Bronchial epithelial cell (primary cell): ENCODE results near the gene AMPD3. TPM values are rescaled to one million over a fixed set of nuclear protein-coding genes. Genes with fewer than 3 reads are reported as not detected.

Experiments used
- DNase-seq: peaks from one replicate; pipeline ENCODE4 v3.0.0-alpha.2; 2010; ENCODE audit warnings: low read depth
- FAIRE-seq: peaks from 2 replicates; lab custom pipeline; 2011; peaks lifted over from hg19 to GRCh38; lab: Jason Lieb, UNC
- H3K27me3 ChIP-seq: 2 replicates; pipeline ENCODE4 v1.5.1; 2011; ENCODE audit warnings: low read length; ENCODE audit not compliant: control insufficient read depth, insufficient read depth
- H3K36me3 ChIP-seq: 2 replicates; pipeline ENCODE4 v1.5.1; 2011; ENCODE audit warnings: low read length; ENCODE audit not compliant: control insufficient read depth, insufficient read depth
- H3K4me3 ChIP-seq: 2 replicates; pipeline ENCODE4 v1.5.1; 2011; ENCODE audit warnings: mild to moderate bottlenecking, low read depth, low read length, control low read depth
- total RNA-seq: library from RNA; depleted of rRNA; stranded (reverse); fragments of >200 nt; gene quantifications from 2 replicates; pipeline ENCODE4 v1.2.1, GENCODE V29; 2014
- TF ChIP-seq, protein P1 (sequence below): IDR thresholded peaks from 2 replicates; pipeline ENCODE4 v1.5.1; 2011; ENCODE audit warnings: mild to moderate bottlenecking, moderate library complexity, low read length, control low read depth, inconsistent platforms; ENCODE audit not compliant: insufficient read depth, severe bottlenecking

The AMPD3 gene
- total RNA-seq, 1 donor from 2014 or later: 5.3 TPM

DNA sequence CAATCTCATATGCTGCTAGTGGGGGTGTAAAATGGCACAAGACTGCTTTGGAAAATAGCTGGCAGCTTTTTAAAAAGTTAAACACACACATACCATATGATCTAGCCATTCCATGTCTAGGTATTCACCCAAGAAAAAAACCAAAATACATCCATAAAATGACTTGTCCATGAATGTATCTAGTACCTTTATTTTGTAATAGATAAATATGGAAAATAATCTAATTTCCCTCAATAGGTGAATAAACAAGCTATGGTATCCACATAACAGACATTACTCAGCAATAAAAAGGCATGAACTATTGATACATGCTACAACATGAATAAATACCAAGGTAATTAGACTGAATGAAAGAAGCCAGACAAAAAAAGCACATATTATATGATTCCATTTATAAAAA, 63.1 kb downstream of the AMPD3 start:
- H3K36me3 ChIP-seq: no peaks in the 10 kb centered on the region
- peak; percentile 95 for DNase-seq

DNA sequence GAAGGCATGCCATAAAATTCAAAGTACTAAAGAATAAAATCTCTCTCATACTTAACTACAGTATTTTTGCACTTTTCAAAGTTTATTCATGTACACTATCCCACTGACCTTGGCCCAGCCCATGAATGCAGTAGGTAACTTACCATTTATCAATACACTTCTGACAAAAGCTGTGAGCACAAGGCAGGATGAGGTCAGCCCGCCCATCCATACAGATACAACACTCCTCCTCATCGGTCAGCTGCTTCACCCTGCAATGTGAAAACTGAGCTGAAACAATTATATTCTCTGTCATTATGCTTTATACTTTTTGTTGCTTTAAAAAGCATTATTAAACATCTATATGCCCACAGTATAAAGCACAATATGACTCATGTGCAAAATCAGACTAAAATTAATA, 63.8 kb downstream of the AMPD3 start:
- Histone ChIP-seq H3K36me3 (no peaks in the 10 kb centered on the region), H3K4me3 (no peak overlapping the region), H3K27me3 (no peaks in the 10 kb centered on the region)
- no peak for FAIRE-seq
- no peak for DNase-seq
- TF ChIP-seq, protein P1, sequence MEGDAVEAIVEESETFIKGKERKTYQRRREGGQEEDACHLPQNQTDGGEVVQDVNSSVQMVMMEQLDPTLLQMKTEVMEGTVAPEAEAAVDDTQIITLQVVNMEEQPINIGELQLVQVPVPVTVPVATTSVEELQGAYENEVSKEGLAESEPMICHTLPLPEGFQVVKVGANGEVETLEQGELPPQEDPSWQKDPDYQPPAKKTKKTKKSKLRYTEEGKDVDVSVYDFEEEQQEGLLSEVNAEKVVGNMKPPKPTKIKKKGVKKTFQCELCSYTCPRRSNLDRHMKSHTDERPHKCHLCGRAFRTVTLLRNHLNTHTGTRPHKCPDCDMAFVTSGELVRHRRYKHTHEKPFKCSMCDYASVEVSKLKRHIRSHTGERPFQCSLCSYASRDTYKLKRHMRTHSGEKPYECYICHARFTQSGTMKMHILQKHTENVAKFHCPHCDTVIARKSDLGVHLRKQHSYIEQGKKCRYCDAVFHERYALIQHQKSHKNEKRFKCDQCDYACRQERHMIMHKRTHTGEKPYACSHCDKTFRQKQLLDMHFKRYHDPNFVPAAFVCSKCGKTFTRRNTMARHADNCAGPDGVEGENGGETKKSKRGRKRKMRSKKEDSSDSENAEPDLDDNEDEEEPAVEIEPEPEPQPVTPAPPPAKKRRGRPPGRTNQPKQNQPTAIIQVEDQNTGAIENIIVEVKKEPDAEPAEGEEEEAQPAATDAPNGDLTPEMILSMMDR: no peak

More for the DNA sequence above, 63.1 kb downstream of the AMPD3 start:
- Histone ChIP-seq H3K27me3 (no peaks in the 10 kb centered on the region), H3K4me3 (no peak overlapping the region)
- TF ChIP-seq, protein P1: no peak
- no peak for FAIRE-seq

DNA sequence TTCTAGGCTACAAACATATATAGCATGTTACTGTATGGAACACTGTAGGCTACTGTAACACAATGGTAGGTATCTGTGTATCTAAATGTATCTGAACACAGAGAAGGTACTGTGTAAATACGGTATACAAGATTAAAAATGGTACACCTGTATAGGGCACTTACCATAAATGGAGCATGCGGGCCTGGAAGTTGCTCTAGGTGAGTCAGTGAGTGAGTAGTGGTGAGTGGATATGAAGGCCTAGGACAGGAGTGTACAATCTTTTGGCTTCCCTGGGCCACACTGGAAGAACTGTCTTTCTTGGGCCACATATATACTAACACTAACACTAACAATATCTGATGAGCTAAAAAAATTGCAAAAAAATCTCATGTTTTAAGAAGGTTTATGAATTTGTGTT, 64.6 kb downstream of the AMPD3 start:
- FAIRE-seq: no peak
- H3K27me3 ChIP-seq: no peaks in the 10 kb centered on the region
- no peak overlapping the region for H3K4me3 ChIP-seq
- TF ChIP-seq, protein P1: no peak
- DNase-seq: peak; percentile 75
- no peaks in the 10 kb centered on the region for H3K36me3 ChIP-seq

DNA sequence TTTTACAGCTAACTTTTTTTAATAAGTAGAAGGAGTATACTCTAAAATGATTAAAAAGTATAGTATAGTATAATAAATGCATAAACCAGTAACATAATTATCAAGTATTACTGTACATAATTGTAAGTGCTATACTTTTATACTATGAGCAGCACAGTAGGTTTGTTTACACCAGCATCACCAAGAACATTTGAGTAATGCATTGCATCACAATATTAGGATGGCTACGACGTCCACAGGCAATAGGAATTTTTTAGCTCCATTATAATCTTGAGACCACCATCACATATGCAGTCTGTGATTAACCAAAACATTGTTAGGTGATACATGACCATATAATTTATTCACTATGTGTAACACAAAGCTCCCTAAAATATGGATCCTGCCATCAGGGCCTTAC, 65.5 kb downstream of the AMPD3 start:
- DNase-seq (no peak), FAIRE-seq (no peak)
- no peaks in the 10 kb centered on the region for H3K36me3 ChIP-seq
- TF ChIP-seq, protein P1: no peak
- H3K27me3 ChIP-seq: no peaks in the 10 kb centered on the region
- H3K4me3 ChIP-seq: no peak overlapping the region

DNA sequence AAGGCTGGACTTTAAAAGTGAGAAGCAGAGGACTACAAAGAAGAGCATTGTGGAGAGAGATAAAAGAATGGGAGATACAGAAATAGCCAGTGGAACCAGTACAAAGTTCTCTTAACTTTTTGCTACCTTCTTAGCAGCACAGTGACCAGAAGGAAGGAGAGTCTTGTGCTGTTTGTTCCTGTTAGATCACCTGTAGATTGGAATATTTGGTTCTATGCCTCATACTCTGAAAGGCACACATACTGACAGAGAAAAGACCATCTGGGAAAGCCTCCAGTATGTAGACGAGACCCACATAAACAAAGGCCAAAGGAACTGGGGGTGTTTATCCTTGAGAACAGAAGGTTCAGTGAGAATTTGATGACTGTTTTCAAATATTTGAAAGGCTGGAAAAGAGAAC, 67.2 kb downstream of the AMPD3 start:
- FAIRE-seq (no peak), DNase-seq (no peak)
- H3K36me3 ChIP-seq: no peaks in the 10 kb centered on the region
- no peak overlapping the region for H3K4me3 ChIP-seq
- no peaks in the 10 kb centered on the region for H3K27me3 ChIP-seq
- TF ChIP-seq, protein P1: no peak

DNA sequence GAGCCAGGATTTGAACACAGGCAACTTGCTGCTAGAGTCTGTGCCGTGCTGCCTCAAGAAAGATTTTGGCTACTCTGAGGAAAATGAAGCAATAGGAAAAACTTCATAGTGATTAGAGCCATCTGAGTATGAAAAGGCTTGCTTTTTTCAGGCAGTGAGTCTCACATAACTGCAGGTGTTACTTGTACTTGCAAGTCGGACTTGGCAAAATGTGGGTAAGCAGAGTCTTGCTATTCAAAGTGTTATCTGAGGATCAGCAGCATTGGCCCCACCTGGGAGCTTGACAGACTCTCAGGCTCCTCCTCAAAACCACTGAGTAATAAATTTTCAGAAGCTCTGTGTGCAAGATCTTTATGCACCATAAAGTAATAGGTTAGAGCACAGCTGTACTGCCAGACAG, 67.9 kb downstream of the AMPD3 start:
- Histone ChIP-seq H3K27me3 (no peaks in the 10 kb centered on the region), H3K36me3 (no peaks in the 10 kb centered on the region), H3K4me3 (no peak overlapping the region)
- TF ChIP-seq, protein P1: no peak
- no peak for FAIRE-seq
- peak; percentile 55 for DNase-seq
